ENCODE measurements around the gene FKBP4. TPM values are rescaled to one million over a fixed set of nuclear protein-coding genes. Genes with fewer than 3 reads are reported as not detected.

FKBP4 gene
- total RNA-seq, 2 donors from 2014 or later: 55.2 to 87.0 TPM

- H3K36me3 ChIP-seq: peaks cover 8 to 26% of the 10 kb centered on the region in 2 donors
- no peak overlapping the region for H3K27ac ChIP-seq
- 83% methylated on average over 7 of the region's 7 CpGs for WGBS
These were observed 9.0 kb downstream of the FKBP4 start for GRCh38 chr12:2803635-2804392.

DNA sequence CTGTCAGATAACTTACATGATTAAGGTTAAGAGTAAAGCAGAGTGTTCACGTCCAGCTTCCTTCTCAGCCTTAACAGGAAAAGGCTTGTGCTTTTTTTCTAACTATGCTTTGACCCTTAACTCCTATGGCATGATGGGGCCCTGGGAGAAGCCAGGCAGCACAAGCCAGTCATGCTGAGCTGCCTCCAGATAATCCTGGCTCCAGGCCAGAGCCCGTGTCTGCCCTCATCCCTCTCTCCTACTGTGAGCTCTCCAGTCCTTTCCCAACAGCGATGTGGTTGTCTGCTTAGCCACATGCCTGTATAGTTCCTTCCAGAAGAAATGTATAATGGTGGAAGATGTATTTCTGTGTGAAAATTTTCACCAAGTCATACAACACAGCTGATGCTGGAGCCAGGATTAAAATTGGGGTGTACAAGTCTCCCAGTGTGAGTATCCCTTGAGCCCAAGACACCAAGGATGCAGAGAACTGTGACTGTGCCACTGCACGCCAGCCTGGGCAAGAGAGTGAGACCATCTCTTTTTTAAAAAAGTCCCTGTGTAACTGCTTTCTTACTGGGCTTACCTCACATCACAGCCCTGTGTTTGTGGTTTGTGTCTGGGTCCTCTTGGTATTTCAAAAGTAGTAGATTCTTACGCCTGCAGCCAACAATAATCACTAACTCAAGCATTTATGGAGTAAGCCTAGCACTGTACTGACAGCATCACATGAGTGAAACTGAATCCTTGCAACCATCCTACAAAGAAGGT, 9.8 kb downstream of the FKBP4 start:
- intact Hi-C loops (cut with DNase I): no loop called here
- Histone ChIP-seq H3K27me3 (replicated peaks; ENCODE audit: insufficient read depth) (no peaks in the 10 kb centered on the region), H3K4me1 (replicated peaks) (peaks cover 10% of the 10 kb centered on the region), H3K27ac (no peak overlapping the region), H3K9me3 (no peaks in the 10 kb centered on the region), H3K36me3 (peaks cover 8 to 21% of the 10 kb centered on the region in 2 donors), H3K4me3 (no peak overlapping the region)
- TF ChIP-seq, protein P1, sequence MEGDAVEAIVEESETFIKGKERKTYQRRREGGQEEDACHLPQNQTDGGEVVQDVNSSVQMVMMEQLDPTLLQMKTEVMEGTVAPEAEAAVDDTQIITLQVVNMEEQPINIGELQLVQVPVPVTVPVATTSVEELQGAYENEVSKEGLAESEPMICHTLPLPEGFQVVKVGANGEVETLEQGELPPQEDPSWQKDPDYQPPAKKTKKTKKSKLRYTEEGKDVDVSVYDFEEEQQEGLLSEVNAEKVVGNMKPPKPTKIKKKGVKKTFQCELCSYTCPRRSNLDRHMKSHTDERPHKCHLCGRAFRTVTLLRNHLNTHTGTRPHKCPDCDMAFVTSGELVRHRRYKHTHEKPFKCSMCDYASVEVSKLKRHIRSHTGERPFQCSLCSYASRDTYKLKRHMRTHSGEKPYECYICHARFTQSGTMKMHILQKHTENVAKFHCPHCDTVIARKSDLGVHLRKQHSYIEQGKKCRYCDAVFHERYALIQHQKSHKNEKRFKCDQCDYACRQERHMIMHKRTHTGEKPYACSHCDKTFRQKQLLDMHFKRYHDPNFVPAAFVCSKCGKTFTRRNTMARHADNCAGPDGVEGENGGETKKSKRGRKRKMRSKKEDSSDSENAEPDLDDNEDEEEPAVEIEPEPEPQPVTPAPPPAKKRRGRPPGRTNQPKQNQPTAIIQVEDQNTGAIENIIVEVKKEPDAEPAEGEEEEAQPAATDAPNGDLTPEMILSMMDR (IDR thresholded peaks at IDR 0.05): no peak
- TF ChIP-seq POLR2AphosphoS5 (IDR thresholded peaks at IDR 0.05) (no peak), POLR2A (IDR thresholded peaks at IDR 0.05) (no peak)
- 63% methylated on average over 5 of the region's 5 CpGs for WGBS
- no peak for DNase-seq (ENCODE audit: low spot score)

More at GRCh38 chr12:2803635-2804392, 9.0 kb downstream of the FKBP4 start:
- Histone ChIP-seq H3K27me3 (replicated peaks; ENCODE audit: insufficient read depth) (no peaks in the 10 kb centered on the region), H3K9me3 (no peaks in the 10 kb centered on the region), H3K4me1 (replicated peaks) (peaks cover 10% of the 10 kb centered on the region), H3K4me3 (no peak overlapping the region)
- DNase-seq (ENCODE audit: low spot score): no peak
- TF ChIP-seq POLR2AphosphoS5 (IDR thresholded peaks at IDR 0.05) (no peak), POLR2A (IDR thresholded peaks at IDR 0.05) (no peak)
- intact Hi-C loops (cut with DNase I): no loop called here

DNA sequence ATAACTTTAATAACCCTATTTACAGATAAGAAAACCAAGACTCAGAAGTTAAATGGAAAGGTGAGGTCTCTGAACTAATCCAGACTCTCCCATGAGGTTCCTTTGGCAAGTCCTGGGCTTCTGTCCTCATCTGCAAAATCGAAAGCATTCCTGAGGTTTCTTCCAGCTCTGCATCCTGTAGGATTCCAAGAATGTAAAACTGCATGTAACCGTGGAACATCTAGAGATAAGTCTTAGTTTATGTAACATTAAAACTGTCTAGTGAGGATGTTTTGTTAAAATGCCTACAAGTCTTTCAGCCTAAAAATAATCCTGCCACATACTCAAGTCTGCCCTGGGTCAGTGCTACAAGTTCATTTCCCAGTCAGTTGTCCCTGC, 10.4 kb downstream of the FKBP4 start:
- 38% methylated on average over 2 of the region's 2 CpGs for WGBS
- no peak overlapping the region for H3K27ac ChIP-seq
- H3K4me1 ChIP-seq (replicated peaks): peaks cover 10% of the 10 kb centered on the region
- no peak overlapping the region for H3K4me3 ChIP-seq
- intact Hi-C loops (cut with DNase I): no loop called here
- H3K27me3 ChIP-seq (replicated peaks; ENCODE audit: insufficient read depth): no peaks in the 10 kb centered on the region
- no peak for DNase-seq (ENCODE audit: low spot score)
- no peaks in the 10 kb centered on the region for H3K9me3 ChIP-seq
- no peak for TF ChIP-seq POLR2A (IDR thresholded peaks at IDR 0.05)
- TF ChIP-seq POLR2AphosphoS5 (IDR thresholded peaks at IDR 0.05): no peak
- TF ChIP-seq, protein P1 (IDR thresholded peaks at IDR 0.05): no peak
- peaks cover 8 to 16% of the 10 kb centered on the region in 2 donors for H3K36me3 ChIP-seq

DNA sequence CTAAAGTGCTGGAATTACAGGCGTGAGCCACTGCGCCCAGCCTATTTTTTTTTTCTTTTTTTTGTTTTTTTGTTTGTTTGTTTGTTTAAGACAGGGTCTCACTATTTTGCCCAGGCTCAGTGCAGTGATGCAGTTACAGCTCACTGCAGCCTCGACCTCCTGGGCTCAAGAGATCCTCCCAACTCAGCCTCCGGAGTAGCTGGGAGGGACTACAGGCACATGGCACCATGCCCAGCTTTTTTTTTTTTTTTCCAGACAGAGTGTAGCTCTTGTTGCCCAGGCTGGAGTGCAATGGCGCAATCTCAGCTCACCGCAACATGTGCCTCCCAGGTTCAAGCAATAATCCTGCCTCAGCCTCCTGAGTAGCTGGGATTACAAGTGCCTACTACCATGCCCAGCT, 11.9 kb downstream of the FKBP4 start:
- no peaks in the 10 kb centered on the region for H3K4me1 ChIP-seq (replicated peaks)
- no peaks in the 10 kb centered on the region for H3K9me3 ChIP-seq
- TF ChIP-seq POLR2AphosphoS5 (IDR thresholded peaks at IDR 0.05) (no peak), POLR2A (IDR thresholded peaks at IDR 0.05) (no peak)
- TF ChIP-seq, protein P1 (IDR thresholded peaks at IDR 0.05): no peak
- no peak overlapping the region for H3K4me3 ChIP-seq
- no peak overlapping the region for H3K27ac ChIP-seq
- DNase-seq (ENCODE audit: low spot score): no peak
- peaks cover 8 to 10% of the 10 kb centered on the region in 2 donors for H3K36me3 ChIP-seq
- H3K27me3 ChIP-seq (replicated peaks; ENCODE audit: insufficient read depth): no peaks in the 10 kb centered on the region
- intact Hi-C loops (cut with DNase I): no loop called here
- WGBS: 94% methylated on average over 6 of the region's 6 CpGs

GRCh38 chr12:2811801-2812200, 17.0 kb downstream of the FKBP4 start:
- Histone ChIP-seq H3K27ac (peak overlapping the region; percentile 81 to 92), H3K36me3 (no peaks in the 10 kb centered on the region), H3K4me1 (replicated peaks) (no peaks in the 10 kb centered on the region), H3K27me3 (replicated peaks; ENCODE audit: insufficient read depth) (no peaks in the 10 kb centered on the region), H3K9me3 (no peaks in the 10 kb centered on the region), H3K4me3 (peak overlapping the region; percentile 44 to 70)
- TF ChIP-seq, protein P1 (IDR thresholded peaks at IDR 0.05): no peak
- TF ChIP-seq POLR2A (IDR thresholded peaks at IDR 0.05) (no peak), POLR2AphosphoS5 (IDR thresholded peaks at IDR 0.05) (no peak)
- no peak for DNase-seq (ENCODE audit: low spot score)
- intact Hi-C loops (cut with DNase I): no loop called here
- 38% methylated on average over 5 of the region's 5 CpGs for WGBS

Data from prostate gland (tissue), 2 donors.